ES-I3 (cell line): ENCODE data around the gene CHST5.
A peak's percentile ranks its signal among the peaks of the same experiment; 100 is the strongest.

Experiments
- H3K36me3 ChIP-seq: 2 replicates; pipeline ENCODE4 v1.6.1; 2013; ENCODE audit warnings: mild to moderate bottlenecking, low read length, control low read depth, moderate library complexity; ENCODE audit not compliant: insufficient read depth
- H3K4me1 ChIP-seq: 2 replicates; pipeline ENCODE4 v1.6.1; 2013; ENCODE audit warnings: mild to moderate bottlenecking, control low read depth, low read length; ENCODE audit not compliant: insufficient read depth
- H3K9ac ChIP-seq: 2 replicates; pipeline ENCODE4 v1.6.1; 2013; ENCODE audit warnings: low read depth, mild to moderate bottlenecking, low read length, moderate library complexity
- H3K9me3 ChIP-seq: 2 replicates; pipeline ENCODE4 v1.6.1; 2013; ENCODE audit warnings: mild to moderate bottlenecking, low read length, moderate library complexity; ENCODE audit not compliant: control insufficient read depth, insufficient read depth

Gene CHST5

DNA sequence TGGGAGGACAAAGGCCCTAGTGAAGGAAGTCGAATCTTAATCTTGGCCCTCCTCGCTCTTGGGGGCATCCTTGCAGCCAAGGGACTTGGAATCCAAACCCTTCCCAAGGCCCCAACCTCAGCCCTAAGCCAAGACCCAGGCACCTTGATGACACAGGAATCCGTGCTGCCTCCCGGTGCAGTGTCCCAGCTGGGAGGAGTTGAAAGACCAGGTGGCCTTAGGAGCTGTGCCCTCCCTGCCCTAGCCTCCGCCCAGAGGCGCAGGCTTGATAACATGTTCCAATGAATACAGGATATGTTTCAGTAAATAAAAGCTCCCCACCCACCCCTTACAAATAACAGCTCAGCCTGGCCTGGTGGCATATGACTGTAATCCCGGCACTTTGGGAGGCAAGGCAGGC is at the start of gene CHST5:
Gene CHST5 (minus strand): TSS at position 208 of the 400 bp plus-strand sequence. CDS start 5,724 bp downstream, outside the sequence.
- H3K9ac ChIP-seq: no peak within 1 kb of the TSS
- no peaks in the 10 kb centered on the region for H3K9me3 ChIP-seq
- no peaks in the 10 kb centered on the region; the same call in 1 of the 2 replicates for H3K4me1 ChIP-seq
- no peaks in the 10 kb centered on the region for H3K36me3 ChIP-seq

DNA sequence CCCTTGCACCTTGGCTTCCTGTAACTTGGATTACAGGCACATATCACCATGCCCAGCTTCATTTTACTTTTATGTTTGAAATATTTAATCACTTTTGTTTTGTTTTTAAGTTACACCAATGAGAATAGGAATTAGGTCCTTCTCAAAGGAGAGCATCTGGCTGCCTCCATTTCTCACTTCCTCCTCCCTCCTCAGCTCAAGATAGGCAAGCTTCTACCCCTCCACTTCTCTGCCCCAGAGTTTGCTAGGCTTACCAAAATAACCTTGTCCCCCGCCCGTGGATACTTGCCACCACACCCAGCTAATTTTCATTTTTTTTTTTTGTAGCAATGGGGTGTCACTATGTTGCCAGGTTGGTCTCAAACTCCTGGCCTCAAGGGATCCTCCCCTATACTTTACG is 48.2 kb upstream of the CHST5 start:
- Histone ChIP-seq H3K9ac (no peak overlapping the region), H3K9me3 (no peaks in the 10 kb centered on the region), H3K36me3 (peaks cover 3% of the 10 kb centered on the region; the same call in 1 of the 2 replicates), H3K4me1 (no peaks in the 10 kb centered on the region)

DNA sequence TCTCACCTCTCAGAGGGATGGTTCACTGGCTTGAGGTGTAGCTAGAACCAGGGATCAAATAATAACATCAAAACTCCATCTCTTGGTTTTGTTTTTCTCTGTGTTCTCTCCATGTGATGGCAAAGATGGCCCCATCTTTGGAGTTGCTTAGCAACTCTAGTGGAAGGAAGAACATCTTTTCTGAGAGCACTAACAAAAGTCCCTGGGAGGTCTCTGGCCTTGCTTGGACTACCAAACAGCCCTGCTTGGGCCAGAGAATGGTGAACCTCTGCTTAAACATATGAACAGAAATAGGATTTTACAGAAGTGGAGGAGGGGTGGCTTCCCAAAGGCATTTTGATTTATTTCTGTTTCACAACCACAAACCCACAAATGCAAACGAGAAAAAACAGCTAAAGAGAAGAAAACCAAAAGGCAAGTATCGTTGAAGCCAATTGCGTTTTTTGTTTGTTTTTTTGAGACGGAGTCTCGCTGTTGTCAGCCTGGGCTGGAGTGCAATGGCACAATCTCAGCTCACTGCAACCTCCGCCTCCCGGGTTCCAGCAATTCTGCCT is 43.5 kb upstream of the CHST5 start:
- peaks cover 9% of the 10 kb centered on the region for H3K4me1 ChIP-seq
- H3K9ac ChIP-seq: no peak overlapping the region
- H3K9me3 ChIP-seq: no peaks in the 10 kb centered on the region
- H3K36me3 ChIP-seq: peaks cover 15% of the 10 kb centered on the region

DNA sequence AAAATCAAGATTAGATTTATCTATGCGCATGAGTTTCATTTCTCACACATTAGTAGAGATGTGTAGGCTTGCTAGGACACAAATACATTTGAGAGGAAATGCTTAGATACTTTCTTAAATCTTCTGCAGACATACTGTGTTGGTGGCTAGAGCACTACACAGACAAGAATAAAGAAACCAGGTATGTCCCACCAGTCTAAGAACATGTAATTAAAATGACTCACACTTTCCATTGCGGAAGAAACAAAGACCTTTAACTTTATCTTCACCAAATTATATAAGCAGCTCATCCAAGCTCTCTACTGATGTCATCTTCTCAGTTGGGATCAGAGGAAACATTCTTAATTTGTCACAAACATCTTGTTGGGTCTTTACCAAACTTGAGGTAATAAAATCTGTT is 42.8 kb upstream of the CHST5 start:
- Histone ChIP-seq H3K9ac (no peak overlapping the region), H3K36me3 (peaks cover 20% of the 10 kb centered on the region), H3K4me1 (peaks cover 9% of the 10 kb centered on the region), H3K9me3 (no peaks in the 10 kb centered on the region)

DNA sequence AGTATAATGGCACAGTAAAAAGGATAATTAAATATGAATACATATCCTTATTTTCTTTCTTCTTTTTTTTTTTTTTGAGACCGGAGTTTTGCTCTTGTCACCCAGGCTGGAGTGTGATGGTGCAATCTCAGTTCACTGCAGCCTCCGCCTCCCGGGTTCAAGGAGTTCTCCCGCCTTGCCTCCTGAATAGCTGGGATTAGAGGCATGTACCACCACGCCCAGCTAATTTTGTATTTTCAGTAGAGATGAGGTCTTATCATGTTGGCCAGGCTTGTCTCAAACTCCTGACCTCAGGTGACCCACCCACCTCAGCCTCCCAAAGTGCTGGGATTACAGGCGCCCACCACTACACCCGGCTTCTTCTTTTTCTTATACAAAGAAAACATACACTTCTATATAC is 42.3 kb upstream of the CHST5 start:
- peaks cover 20% of the 10 kb centered on the region for H3K36me3 ChIP-seq
- H3K9ac ChIP-seq: no peak overlapping the region
- H3K4me1 ChIP-seq: peaks cover 9% of the 10 kb centered on the region
- no peaks in the 10 kb centered on the region for H3K9me3 ChIP-seq

DNA sequence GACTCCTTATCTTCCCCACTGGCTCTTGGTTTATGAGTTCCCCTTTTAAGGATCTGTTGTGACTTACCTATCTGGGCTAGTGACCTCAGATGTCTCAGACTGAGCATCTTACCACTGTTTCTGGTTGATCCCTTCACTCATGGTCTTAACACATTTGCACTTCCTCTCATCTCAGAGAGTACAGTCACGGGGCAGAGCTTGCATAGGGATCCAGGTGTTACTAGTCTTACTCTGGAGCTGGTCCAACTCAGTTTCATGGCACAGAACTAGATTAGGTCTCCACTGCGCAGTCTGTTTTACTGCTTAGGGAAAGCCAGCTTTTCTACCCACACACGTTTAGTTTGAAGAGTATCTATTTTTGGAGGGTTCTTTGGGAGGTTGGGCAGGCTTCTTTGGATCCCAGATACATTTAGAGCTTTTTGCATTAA is 40.5 kb upstream of the CHST5 start:
- Histone ChIP-seq H3K4me1 (peaks cover 9% of the 10 kb centered on the region), H3K9ac (no peak overlapping the region), H3K36me3 (peaks cover 20% of the 10 kb centered on the region), H3K9me3 (no peaks in the 10 kb centered on the region)

DNA sequence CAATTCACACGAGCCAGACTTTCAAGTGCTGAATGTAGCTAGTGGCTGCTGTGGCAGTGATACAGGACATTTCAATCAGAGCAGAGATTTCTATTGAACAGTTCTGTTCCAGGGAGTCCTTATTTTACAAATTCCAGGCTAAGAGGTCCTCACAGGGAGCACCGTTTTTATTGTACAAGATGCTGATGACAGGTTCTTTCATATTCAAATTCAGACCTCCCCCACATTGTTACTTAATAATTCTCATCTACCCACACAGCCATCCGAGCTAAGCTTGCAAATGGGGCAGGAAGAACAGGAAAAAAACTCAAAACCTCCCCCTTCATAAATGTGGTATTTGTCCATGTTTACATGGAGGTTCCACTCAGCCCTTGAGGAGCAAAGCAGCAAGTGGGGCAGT is 40.0 kb upstream of the CHST5 start:
- no peaks in the 10 kb centered on the region for H3K9me3 ChIP-seq
- no peak overlapping the region for H3K9ac ChIP-seq
- peaks cover 23% of the 10 kb centered on the region for H3K36me3 ChIP-seq
- H3K4me1 ChIP-seq: peaks cover 9% of the 10 kb centered on the region

DNA sequence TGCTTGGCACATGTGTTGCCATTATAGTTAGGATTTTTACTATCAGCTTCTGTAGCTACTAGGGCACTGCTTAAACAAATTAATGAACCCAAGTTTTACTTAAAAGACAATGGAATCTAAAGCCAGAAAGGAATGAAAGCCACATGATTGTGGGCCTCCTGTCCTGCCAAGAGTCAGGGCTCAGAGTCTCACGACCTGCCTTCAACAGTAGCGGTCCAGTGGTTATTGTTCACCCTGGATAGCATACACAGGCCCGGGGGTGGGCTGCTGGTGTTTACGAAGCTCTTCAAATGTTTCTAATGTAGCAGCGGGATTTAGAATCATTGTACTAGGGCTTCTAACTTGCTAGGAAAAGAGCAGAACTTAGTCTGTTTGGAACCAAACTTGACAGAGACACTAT is 38.0 kb upstream of the CHST5 start:
- Histone ChIP-seq H3K4me1 (peaks cover 9% of the 10 kb centered on the region), H3K9ac (no peak overlapping the region), H3K9me3 (no peaks in the 10 kb centered on the region), H3K36me3 (peaks cover 21% of the 10 kb centered on the region)

DNA sequence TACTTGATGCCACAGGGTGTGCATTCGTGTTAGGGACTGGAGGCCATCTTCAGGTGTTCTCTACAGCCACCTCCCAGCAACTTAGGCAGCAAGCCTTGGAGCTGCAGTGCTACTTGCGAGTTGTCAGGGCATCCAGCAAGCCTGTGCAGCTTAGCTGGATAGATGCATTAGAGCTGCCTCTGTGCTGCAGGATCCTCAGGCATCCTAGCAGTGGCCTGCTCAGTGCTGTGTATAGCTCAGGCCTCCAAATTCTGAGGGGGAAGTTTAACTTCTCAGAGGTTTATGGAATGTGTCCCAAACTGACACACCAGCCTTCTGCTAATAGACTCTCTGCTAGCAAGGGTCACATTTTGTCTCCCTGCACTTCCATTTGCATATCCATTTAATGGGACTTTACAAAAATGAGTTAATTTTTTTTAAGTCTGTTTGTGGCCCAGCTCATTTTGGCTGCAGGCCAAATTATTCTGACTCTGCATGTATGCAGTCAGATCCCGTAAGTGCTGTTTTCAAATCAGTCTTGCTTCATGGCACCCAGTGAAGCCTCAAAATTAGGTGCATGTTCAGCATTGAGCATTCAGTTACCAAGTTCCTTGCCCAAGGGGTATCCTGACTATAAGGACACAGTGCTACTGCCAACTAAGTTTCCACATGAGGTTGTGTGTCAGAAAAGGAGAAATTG is 37.1 kb upstream of the CHST5 start:
- Histone ChIP-seq H3K9ac (no peak overlapping the region), H3K36me3 (peaks cover 24% of the 10 kb centered on the region), H3K9me3 (no peaks in the 10 kb centered on the region), H3K4me1 (peaks cover 9% of the 10 kb centered on the region)

DNA sequence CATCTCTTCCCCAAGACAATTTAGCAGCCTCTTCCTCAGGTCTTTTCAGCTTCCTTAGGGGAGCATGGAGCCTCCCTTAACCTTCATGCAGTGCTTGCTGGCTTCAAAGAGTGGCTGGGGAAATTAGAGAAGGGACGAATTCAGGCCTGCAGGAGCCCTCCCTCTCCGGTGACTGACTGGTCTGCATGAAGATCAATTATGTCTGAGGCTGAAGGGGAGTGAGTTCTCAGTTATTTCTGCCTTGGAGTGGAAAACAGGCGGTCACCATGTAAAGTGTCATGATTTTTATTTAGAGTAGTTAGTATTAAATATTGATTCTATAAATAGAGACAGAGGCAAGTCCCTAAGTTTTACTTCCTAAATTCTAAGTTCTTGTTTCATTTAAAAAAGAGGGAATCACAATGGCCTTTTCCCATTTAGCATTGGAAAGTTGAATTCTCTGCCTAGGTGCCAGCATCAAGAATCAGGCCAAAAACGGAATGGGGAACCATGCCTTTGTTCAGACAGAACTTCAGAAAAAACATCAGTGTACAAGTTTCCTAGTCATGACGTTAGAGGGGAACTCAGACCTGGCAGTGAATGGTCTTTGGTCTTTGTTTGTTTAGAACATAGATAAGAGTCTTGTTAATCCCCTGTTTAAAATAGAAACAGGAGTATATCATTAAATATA is 34.6 kb upstream of the CHST5 start:
- peaks cover 20% of the 10 kb centered on the region for H3K36me3 ChIP-seq

GRCh38 chr16:75567911-75568310 is 32.0 kb upstream of the CHST5 start:
- Histone ChIP-seq H3K9ac (no peak overlapping the region), H3K4me1 (peaks cover 13% of the 10 kb centered on the region), H3K36me3 (peaks cover 15% of the 10 kb centered on the region)

More for the DNA sequence above, 34.6 kb upstream of the CHST5 start:
- no peaks in the 10 kb centered on the region for H3K4me1 ChIP-seq
- H3K9me3 ChIP-seq: no peaks in the 10 kb centered on the region
- no peak overlapping the region for H3K9ac ChIP-seq

DNA sequence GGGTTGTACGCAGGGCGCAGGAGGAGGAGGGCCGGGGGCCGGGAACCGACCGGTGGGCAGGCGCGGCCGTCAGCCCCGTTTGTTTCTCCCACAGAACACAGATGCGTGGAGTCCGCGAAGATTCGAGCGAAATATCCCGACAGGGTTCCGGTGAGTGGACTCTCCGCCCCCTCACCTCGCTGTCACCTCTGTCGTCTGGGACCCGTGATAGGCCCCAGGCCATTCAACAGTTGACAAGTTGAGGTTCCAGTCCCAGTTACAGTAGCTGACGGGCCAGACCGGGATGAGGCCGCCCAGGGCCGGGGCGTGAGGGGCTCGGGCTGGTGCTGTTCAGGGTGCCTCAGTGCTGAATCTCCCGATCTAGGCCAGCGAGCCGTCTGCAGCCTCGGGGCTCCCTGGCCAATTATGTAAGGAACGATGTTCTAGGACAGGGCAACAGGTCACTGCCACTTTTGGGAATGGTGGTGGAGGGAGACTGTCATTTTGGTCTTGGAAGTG is 30.9 kb upstream of the CHST5 start:
- Histone ChIP-seq H3K4me1 (peaks cover 13% of the 10 kb centered on the region), H3K9ac (peak overlapping the region; percentile 97), H3K9me3 (no peaks in the 10 kb centered on the region), H3K36me3 (peaks cover 15% of the 10 kb centered on the region)

More at GRCh38 chr16:75567911-75568310, 32.0 kb upstream of the CHST5 start:
- no peaks in the 10 kb centered on the region for H3K9me3 ChIP-seq

GRCh38 chr16:75566040-75566757 is 30.3 kb upstream of the CHST5 start, which contains the start of gene GABARAPL2:
Gene GABARAPL2 (plus strand): TSS chr16:75566379. CDS start chr16:75566487, 108 bp downstream.
- H3K9ac ChIP-seq: peak within 1 kb of the TSS; percentile 97
- peaks cover 13% of the 10 kb centered on the region for H3K4me1 ChIP-seq
- no peaks in the 10 kb centered on the region for H3K9me3 ChIP-seq
- peaks cover 14% of the 10 kb centered on the region for H3K36me3 ChIP-seq

DNA sequence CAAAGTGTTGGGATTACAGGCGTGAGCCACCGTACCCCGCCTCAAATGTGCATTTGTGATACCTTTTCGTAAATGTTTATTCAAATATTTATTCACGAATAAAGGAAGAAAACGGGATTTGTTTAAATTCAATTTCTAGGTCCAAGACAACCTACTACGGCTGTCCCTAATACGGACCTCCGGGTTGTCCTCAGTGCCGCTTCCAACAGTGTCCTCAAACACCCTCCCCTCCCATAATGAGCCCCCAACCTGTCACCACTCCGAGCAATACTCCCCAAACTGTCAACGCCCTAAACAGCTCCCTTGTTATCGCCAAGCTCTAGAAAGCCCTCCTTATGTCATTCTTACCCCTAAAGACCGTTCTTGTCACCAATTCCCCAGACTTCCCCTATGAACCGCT is 29.7 kb upstream of the CHST5 start:
- Histone ChIP-seq H3K9ac (peak overlapping the region; percentile 97), H3K9me3 (no peaks in the 10 kb centered on the region), H3K4me1 (peaks cover 13% of the 10 kb centered on the region), H3K36me3 (peaks cover 11% of the 10 kb centered on the region)
